Lower leg skin (tissue), 4 donors: Measurements from ENCODE around the gene HM13. TPM values are rescaled to one million over a fixed set of nuclear protein-coding genes. Genes with fewer than 3 reads are reported as not detected.

Experiments
- DNase-seq, 2 donors: peaks; one replicate each; pipeline ENCODE4 v3.0.0-alpha.2; 2019; ENCODE audit warnings: low spot score in 2 of 2
- H3K4me3 ChIP-seq: fragments of 200-600 bp; sonication (generic); 2 replicates; pipeline ENCODE4 v1.5.1; 2017; ENCODE audit warnings: mild to moderate bottlenecking, low read depth; ENCODE audit not compliant: poor library complexity, severe bottlenecking
- CTCF ChIP-seq, 3 donors: fragments of 450-650 bp; IDR thresholded peaks; one replicate each; pipeline ENCODE4 v1.5.1; 2016; ENCODE audit warnings: antibody characterized with exemption in 3 of 3, mild to moderate bottlenecking in 3 of 3, moderate library complexity in 2 of 3
- POLR2A ChIP-seq, 2 donors: fragments of 450-650 bp; IDR thresholded peaks; one replicate each; pipeline ENCODE4 v1.6.1; 2016 to 2017; ENCODE audit warnings: antibody characterized with exemption in 2 of 2, mild to moderate bottlenecking in 1 of 2, moderate library complexity in 1 of 2
- WGBS, 2 donors: methylation state at CpG; one replicate each; pipeline ENCODE4 v1.1.5; 2018; 5-methylcytosine and 5-hydroxymethylcytosine counted together
- intact Hi-C: fragments of 100-400 bp; cut with DNase I; formaldehyde crosslinking; loops from one replicate; pipeline ENCODE4 v1.15.0; 2023; ENCODE audit warnings: low total_unique reads
- total RNA-seq, 4 donors: library from RNA; depleted of rRNA; stranded (reverse); fragments of >200 nt; gene quantifications; one replicate each; pipeline ENCODE4 v1.1.0, GENCODE V29; 2016

The HM13 gene
- total RNA-seq, 4 donors from 2014 or later, result 35.0 to 51.9 (median 44.2) TPM

- no peak for DNase-seq
- intact Hi-C loops, result no loop called here
- TF ChIP-seq POLR2A (IDR thresholded peaks at IDR 0.05), result no peak
- TF ChIP-seq CTCF (IDR thresholded peaks at IDR 0.05), result no peak
Observed at GRCh38 chr20:31547720-31548298, 33.6 kb downstream of the HM13 start.

GRCh38 chr20:31548820-31549512, 34.7 kb downstream of the HM13 start:
- intact Hi-C loops, result no loop called here
- 81 to 88% methylated on average over 10 to 11 of the region's 11 CpGs for WGBS, 2 donors
- TF ChIP-seq POLR2A (IDR thresholded peaks at IDR 0.05) (no peak), CTCF (IDR thresholded peaks at IDR 0.05) (no peak)
- H3K4me3 ChIP-seq, result no peak overlapping the region
- DNase-seq, result no peak

More at GRCh38 chr20:31547720-31548298, 33.6 kb downstream of the HM13 start:
- 47 to 56% methylated on average over 6 of the region's 6 CpGs for WGBS, 2 donors
- no peak overlapping the region for H3K4me3 ChIP-seq

- TF ChIP-seq CTCF (IDR thresholded peaks at IDR 0.05) (no peak), POLR2A (IDR thresholded peaks at IDR 0.05) (no peak)
- H3K4me3 ChIP-seq, result no peak overlapping the region
- no peak for DNase-seq
- WGBS, 2 donors, result 80 to 88% methylated on average over 5 of the region's 5 CpGs
- intact Hi-C loops, result no loop called here
Observed at GRCh38 chr20:31549513-31549880, 35.3 kb downstream of the HM13 start.

GRCh38 chr20:31550099-31550498, 35.9 kb downstream of the HM13 start:
- TF ChIP-seq POLR2A (IDR thresholded peaks at IDR 0.05) (no peak), CTCF (IDR thresholded peaks at IDR 0.05) (no peak)
- WGBS, 2 donors, result 90 to 93% methylated on average over 13 of the region's 13 CpGs
- DNase-seq, result no peak
- intact Hi-C loops, result loop anchor here (5.0 to 10.0 kb wide), 2 partner anchors 67 to 175 kb away; partner anchors contain the start of gene BCL2L1
- H3K4me3 ChIP-seq, result no peak overlapping the region

- no peak for DNase-seq
- no peak overlapping the region for H3K4me3 ChIP-seq
- WGBS, 2 donors, result 89% methylated on average over 11 of the region's 11 CpGs
- TF ChIP-seq POLR2A (IDR thresholded peaks at IDR 0.05) (no peak), CTCF (IDR thresholded peaks at IDR 0.05) (no peak)
- intact Hi-C loops, result loop anchor here (5.0 to 10.0 kb wide), 2 partner anchors 66 to 173 kb away; partner anchors contain the start of gene BCL2L1
Observed at GRCh38 chr20:31551163-31552081, 37.2 kb downstream of the HM13 start.
